ENCODE data around the gene SKA2.
"Not testable (repeated sequence)": the region's sequence is repeated elsewhere in the genome, so short reads cannot be mapped to it uniquely, and the experiment has no call there.

Gene SKA2

GRCh38 chr17:59094861-59095530 lies 60.0 kb downstream of the SKA2 start:
- no peak for DNase-seq (ENCODE audit: low read depth)

- no peak for DNase-seq (ENCODE audit: low read depth)
Observed at GRCh38 chr17:59093702-59094231, 61.2 kb downstream of the SKA2 start.

- DNase-seq (ENCODE audit: low read depth): no peak
Observed at GRCh38 chr17:59093145-59093701, 61.8 kb downstream of the SKA2 start.

- not testable (repeated sequence) for DNase-seq (ENCODE audit: low read depth)
Observed at GRCh38 chr17:59090593-59090992, 64.4 kb downstream of the SKA2 start.

- no peak for DNase-seq (ENCODE audit: low read depth)
Observed at GRCh38 chr17:59084154-59084553, 70.8 kb downstream of the SKA2 start.

- DNase-seq (ENCODE audit: low read depth): no peak
Observed at GRCh38 chr17:59074494-59074893, 80.5 kb downstream of the SKA2 start.

GRCh38 chr17:59073972-59074371 lies 81.0 kb downstream of the SKA2 start:
- DNase-seq (ENCODE audit: low read depth): no peak

GRCh38 chr17:59069856-59070255 lies 85.1 kb downstream of the SKA2 start:
- DNase-seq (ENCODE audit: low read depth): no peak

GRCh38 chr17:59067756-59068155 lies 87.2 kb downstream of the SKA2 start:
- DNase-seq (ENCODE audit: low read depth): no peak

- DNase-seq (ENCODE audit: low read depth): no peak
Observed at GRCh38 chr17:59067340-59067739, 87.6 kb downstream of the SKA2 start.

GRCh38 chr17:59062509-59062908 lies 92.5 kb downstream of the SKA2 start:
- DNase-seq (ENCODE audit: low read depth): no peak
